MM.1S (cell line): ENCODE data around the gene NKRF.

Experiments used
- CTCF ChIP-seq: fragments of 300-600 bp; sonication (generic); IDR thresholded peaks from 2 replicates; pipeline ENCODE4 v1.5.1; 2016; ENCODE audit warnings: antibody characterized with exemption, low read length, mixed read lengths
- EZH2 ChIP-seq: fragments of 300-600 bp; sonication (generic); optimal IDR thresholded peaks from 2 replicates; pipeline ENCODE3; 2017; ENCODE audit warnings: low read depth, mild to moderate bottlenecking, antibody characterized with exemption, low read length, mixed read lengths
- EZH2phosphoT487 ChIP-seq: fragments of 300-600 bp; sonication (generic); IDR thresholded peaks from 2 replicates; pipeline ENCODE4 v1.6.1; 2018; ENCODE audit warnings: antibody characterized with exemption, low read length

GRCh38 chrX:119602701-119603255, 3.4 kb downstream of the NKRF start:
- TF ChIP-seq CTCF = no peak
- TF ChIP-seq EZH2 = no peak
- TF ChIP-seq EZH2phosphoT487 = no peak
